Measurements from ENCODE around the gene CHL1. TPM values are rescaled to one million over a fixed set of nuclear protein-coding genes. Genes with fewer than 3 reads are reported as not detected.

The CHL1 gene
- total RNA-seq, 1 experiment from 2014 or later, result not detected

DNA sequence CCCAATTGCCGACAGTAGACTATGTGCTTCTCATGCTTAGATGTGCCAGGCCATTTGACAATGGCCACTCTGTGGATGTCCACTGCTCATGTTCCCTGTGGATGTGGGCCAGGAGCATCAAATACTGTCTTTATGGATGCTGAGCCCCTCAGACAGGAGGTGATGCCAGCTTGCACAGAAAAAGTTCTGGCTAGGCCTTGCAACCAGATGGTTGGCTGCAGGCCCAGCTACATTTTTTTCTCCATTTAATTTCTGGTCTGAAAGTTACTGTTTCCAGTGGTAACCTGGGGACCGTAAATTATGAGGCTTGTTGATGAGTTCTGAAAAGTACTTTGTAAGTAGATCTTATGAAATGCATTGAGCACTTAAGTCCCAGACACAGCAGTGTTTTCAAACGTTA, 228.5 kb downstream of the CHL1 start:
- intact Hi-C loops (cut with micrococcal nuclease; ENCODE audit: unreplicated experiment), result no loop called here
- Histone ChIP-seq H3K27me3 (replicated peaks; ENCODE audit: insufficient read depth, low read depth, low read length, poor library complexity) (no peaks in the 10 kb centered on the region), H3K36me3 (ENCODE audit: insufficient read depth, low read length, poor library complexity, severe bottlenecking) (no peaks in the 10 kb centered on the region), H3K27ac (ENCODE audit: low read depth, low read length, poor library complexity, severe bottlenecking) (no peak overlapping the region), H3K4me3 (ENCODE audit: low read depth, low read length, poor library complexity, severe bottlenecking) (no peak overlapping the region), H3K4me1 (ENCODE audit: insufficient read depth, low read length, poor library complexity, severe bottlenecking) (no peaks in the 10 kb centered on the region), H3K9me3 (ENCODE audit: low read depth, low read length, poor library complexity, severe bottlenecking) (no peaks in the 10 kb centered on the region)
- TF ChIP-seq CTCF (conservative IDR thresholded peaks at IDR 0.05; ENCODE audit: low read depth, low read length) (no peak), EZH2 (IDR thresholded peaks at IDR 0.05; ENCODE audit: borderline replicate concordance, low read depth, low read length, poor library complexity, severe bottlenecking) (no peak)
- no peak for DNase-seq (ENCODE audit: low spot score)
- BruUV-seq (replicated peaks), result no TSS peak
- POLR2A ChIA-PET (ENCODE audit: low non-redundant PET), result no interaction called here
- CTCF ChIA-PET, result no interaction called here

- no peak overlapping the region for H3K4me3 ChIP-seq (ENCODE audit: low read depth, low read length, poor library complexity, severe bottlenecking)
- H3K9me3 ChIP-seq (ENCODE audit: low read depth, low read length, poor library complexity, severe bottlenecking), result no peaks in the 10 kb centered on the region
- no TSS peak for BruUV-seq (replicated peaks)
- CTCF ChIA-PET, result no interaction called here
- no peak for TF ChIP-seq CTCF (conservative IDR thresholded peaks at IDR 0.05; ENCODE audit: low read depth, low read length)
- no peaks in the 10 kb centered on the region for H3K27me3 ChIP-seq (replicated peaks; ENCODE audit: insufficient read depth, low read depth, low read length, poor library complexity)
- H3K27ac ChIP-seq (ENCODE audit: low read depth, low read length, poor library complexity, severe bottlenecking), result no peak overlapping the region
- no peaks in the 10 kb centered on the region for H3K36me3 ChIP-seq (ENCODE audit: insufficient read depth, low read length, poor library complexity, severe bottlenecking)
- intact Hi-C loops (cut with micrococcal nuclease; ENCODE audit: unreplicated experiment), result no loop called here
- H3K4me1 ChIP-seq (ENCODE audit: insufficient read depth, low read length, poor library complexity, severe bottlenecking), result no peaks in the 10 kb centered on the region
- POLR2A ChIA-PET (ENCODE audit: low non-redundant PET), result no interaction called here
- DNase-seq (ENCODE audit: low spot score), result no peak
These were observed 229.5 kb downstream of the CHL1 start for GRCh38 chr3:426072-426471.

- ChIA-PET CTCF (no interaction called here), POLR2A (ENCODE audit: low non-redundant PET) (no interaction called here)
- H3K36me3 ChIP-seq (ENCODE audit: insufficient read depth, low read length, poor library complexity, severe bottlenecking), result no peaks in the 10 kb centered on the region
- H3K9me3 ChIP-seq (ENCODE audit: low read depth, low read length, poor library complexity, severe bottlenecking), result no peaks in the 10 kb centered on the region
- BruUV-seq (replicated peaks), result no TSS peak
- intact Hi-C loops (cut with micrococcal nuclease; ENCODE audit: unreplicated experiment), result no loop called here
- H3K27ac ChIP-seq (ENCODE audit: low read depth, low read length, poor library complexity, severe bottlenecking), result no peak overlapping the region
- TF ChIP-seq EZH2 (IDR thresholded peaks at IDR 0.05; ENCODE audit: borderline replicate concordance, low read depth, low read length, poor library complexity, severe bottlenecking) (no peak), CTCF (conservative IDR thresholded peaks at IDR 0.05; ENCODE audit: low read depth, low read length) (no peak)
- H3K27me3 ChIP-seq (replicated peaks; ENCODE audit: insufficient read depth, low read depth, low read length, poor library complexity), result no peaks in the 10 kb centered on the region
- H3K4me3 ChIP-seq (ENCODE audit: low read depth, low read length, poor library complexity, severe bottlenecking), result no peak overlapping the region
- no peaks in the 10 kb centered on the region for H3K4me1 ChIP-seq (ENCODE audit: insufficient read depth, low read length, poor library complexity, severe bottlenecking)
- no peak for DNase-seq (ENCODE audit: low spot score)
These were observed 230.6 kb downstream of the CHL1 start for GRCh38 chr3:427128-427527.
